Activated T-helper 1 cell treated with anti-CD3 and anti-CD28 coated beads, Interleukin-2, amount 50 U/mL, for 16 hours (primary cell): ENCODE results near the gene VAT1L.

Experiments
- DNase-seq, 2 donors: peaks; one replicate each; pipeline ENCODE4 v3.0.0-alpha.2; 2020; ENCODE audit warnings: low read depth in 1 of 2, low spot score in 1 of 2

Gene VAT1L

GRCh38 chr16:77788181-77789084, at the start of gene VAT1L:
Gene VAT1L, plus strand, starts transcription at chr16:77788564. Its CDS starts 119 bp downstream, at chr16:77788683.
- no peak for DNase-seq

- no peak for DNase-seq
These were observed 49.4 kb upstream of the VAT1L start for GRCh38 chr16:77738706-77739558.

GRCh38 chr16:77739559-77739892, 48.8 kb upstream of the VAT1L start:
- DNase-seq = no peak

- no peak for DNase-seq
These were observed 44.2 kb upstream of the VAT1L start for GRCh38 chr16:77744141-77744540.

GRCh38 chr16:77745972-77746371, 42.4 kb upstream of the VAT1L start:
- no peak for DNase-seq

GRCh38 chr16:77748421-77749005, 39.9 kb upstream of the VAT1L start:
- DNase-seq = no peak

- no peak for DNase-seq
These were observed 38.9 kb upstream of the VAT1L start for GRCh38 chr16:77749415-77749814.

- no peak for DNase-seq
These were observed 30.3 kb upstream of the VAT1L start for GRCh38 chr16:77758046-77758445.

GRCh38 chr16:77758508-77758907, 29.9 kb upstream of the VAT1L start:
- DNase-seq = no peak

- no peak for DNase-seq
These were observed 29.2 kb upstream of the VAT1L start for GRCh38 chr16:77759201-77759600.

GRCh38 chr16:77759821-77760220, 28.5 kb upstream of the VAT1L start:
- DNase-seq = no peak

- DNase-seq = no peak
These were observed 27.6 kb upstream of the VAT1L start for GRCh38 chr16:77760800-77761199.

- DNase-seq = no peak
These were observed 27.2 kb upstream of the VAT1L start for GRCh38 chr16:77761204-77761603.

- DNase-seq = no peak
These were observed 26.1 kb upstream of the VAT1L start for GRCh38 chr16:77762262-77762661.

- no peak for DNase-seq
These were observed 24.4 kb upstream of the VAT1L start for GRCh38 chr16:77763994-77764393.

- no peak for DNase-seq
These were observed 21.2 kb upstream of the VAT1L start for GRCh38 chr16:77767211-77767610.

GRCh38 chr16:77767826-77768225, 20.5 kb upstream of the VAT1L start:
- no peak for DNase-seq

- no peak for DNase-seq
These were observed 12.2 kb upstream of the VAT1L start for GRCh38 chr16:77775911-77776909.

GRCh38 chr16:77777745-77778144, 10.6 kb upstream of the VAT1L start:
- DNase-seq = no peak

- DNase-seq = no peak
These were observed 8.0 kb upstream of the VAT1L start for GRCh38 chr16:77780378-77780837.
